Putamen (tissue), 1 donor: ENCODE measurements around the gene MAGEA2.
"Not testable (repeated sequence)": the region's sequence is repeated elsewhere in the genome, so short reads cannot be mapped to it uniquely, and the experiment has no call there.

Experiments used
- DNase-seq: peaks from one replicate; pipeline ENCODE4 v3.0.0-alpha.2; 2016; ENCODE audit warnings: low spot score

MAGEA2 gene

GRCh38 chrX:152753686-152754650 lies at the start of gene MAGEA2:
MAGEA2 (minus strand) TSS chrX:152753842; CDS start chrX:152751363, 2,479 bp downstream.
- DNase-seq, result not testable (repeated sequence)

- no peak for DNase-seq
Measured at GRCh38 chrX:152798945-152799344, 45.3 kb upstream of the MAGEA2 start.

DNA sequence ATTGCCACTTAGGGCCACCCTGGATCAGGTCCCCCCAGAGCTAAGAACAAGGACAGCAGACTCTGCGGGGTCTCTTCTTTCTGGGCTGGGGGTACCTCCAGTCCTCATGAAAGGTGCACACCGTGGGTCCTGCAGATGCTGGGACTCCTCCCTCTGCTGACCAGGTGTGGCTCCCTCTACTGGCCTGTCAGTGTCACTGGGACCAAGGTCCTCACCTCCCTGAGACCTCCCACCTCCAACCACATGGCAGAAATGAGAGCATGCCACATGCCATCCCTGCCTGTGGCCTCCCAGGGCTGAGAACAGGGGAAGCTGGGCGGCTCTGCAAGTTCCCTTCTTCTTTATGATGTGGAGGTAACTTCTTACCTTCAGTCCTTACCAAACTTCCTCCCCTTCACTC lies 33.4 kb upstream of the MAGEA2 start:
- not testable (repeated sequence) for DNase-seq

DNA sequence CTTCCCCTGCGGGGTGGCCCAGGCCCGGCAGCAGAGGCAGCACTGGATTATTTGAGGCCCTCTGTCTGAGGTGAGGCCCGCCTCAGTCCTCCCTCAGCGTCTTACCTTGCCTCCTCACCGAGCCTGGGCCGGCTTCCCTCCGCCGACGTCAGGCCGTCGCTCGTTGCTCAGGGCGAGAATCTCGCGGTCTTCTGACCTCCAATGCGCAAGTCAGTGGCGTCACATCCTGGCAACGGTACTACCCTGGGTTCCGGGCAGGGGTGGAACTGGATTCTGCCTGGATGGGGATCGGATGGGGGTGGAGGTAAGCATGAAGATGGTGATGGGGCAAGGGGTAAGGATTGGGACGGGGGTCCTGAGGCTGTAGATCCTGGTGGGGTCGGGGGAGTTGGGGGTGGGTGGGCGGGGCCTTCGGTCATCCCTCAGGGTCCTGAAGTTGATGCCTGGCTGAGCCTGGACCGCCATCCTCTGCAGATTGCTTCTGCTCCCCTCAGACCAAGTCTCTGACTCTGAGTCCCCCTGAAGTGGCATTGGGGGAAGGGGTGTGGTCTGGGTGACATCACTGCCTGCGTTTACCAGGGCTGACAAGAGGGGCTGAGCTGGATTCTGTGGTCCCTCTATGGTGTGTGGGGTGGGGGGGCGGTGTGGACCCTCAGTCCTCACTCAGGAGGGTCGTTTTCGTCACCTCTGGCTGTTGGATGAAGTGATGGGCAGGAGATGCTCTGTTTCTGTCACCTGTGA lies 16.1 kb upstream of the MAGEA2 start, which contains the start of gene MAGEA6:
MAGEA6 (minus strand) TSS at position 141 of the 741 bp plus-strand sequence. CDS start 2,039 bp downstream, outside the sequence.
- DNase-seq, result not testable (repeated sequence)

DNA sequence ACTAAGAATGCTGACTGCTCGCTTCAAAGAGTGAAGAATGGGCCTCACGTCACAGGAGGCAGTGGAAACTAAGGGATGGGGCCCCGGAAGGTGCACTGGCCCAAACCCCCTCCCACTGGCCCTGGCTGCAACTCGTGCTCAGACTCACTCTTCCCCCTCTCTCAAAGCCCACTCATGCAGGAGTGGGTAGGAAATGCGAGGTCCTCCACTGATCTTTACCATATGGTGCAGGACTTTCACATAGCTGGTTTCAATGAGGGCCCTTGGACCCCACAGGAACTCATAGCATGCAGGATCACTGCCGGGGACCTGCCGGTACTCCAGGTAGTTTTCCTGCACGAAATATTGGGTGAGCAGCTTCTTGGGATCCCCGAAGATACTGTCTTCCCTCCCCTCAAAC lies 12.9 kb upstream of the MAGEA2 start:
- not testable (repeated sequence) for DNase-seq

- DNase-seq, result not testable (repeated sequence)
Measured at GRCh38 chrX:152761582-152761981, 7.9 kb upstream of the MAGEA2 start.

DNA sequence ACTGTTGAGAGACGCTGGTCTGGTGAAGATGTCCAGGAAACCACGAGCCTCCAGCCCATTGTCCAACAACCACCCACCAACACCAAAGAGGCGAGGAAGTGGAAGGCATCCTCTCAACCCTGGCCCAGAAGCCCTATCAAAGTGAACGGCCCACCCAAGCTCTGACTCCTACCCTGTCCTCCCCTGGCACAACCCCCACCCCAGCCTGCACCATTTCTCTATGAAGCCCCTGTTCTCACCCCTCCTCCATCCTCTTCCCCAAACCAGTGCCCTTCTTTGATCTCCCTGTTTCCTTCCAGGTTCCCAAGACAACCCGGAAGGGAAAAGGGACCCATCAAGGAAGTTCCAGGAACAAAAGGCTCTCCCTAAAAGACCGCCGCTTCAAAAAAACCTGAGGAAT lies 5.9 kb upstream of the MAGEA2 start:
- not testable (repeated sequence) for DNase-seq

DNA sequence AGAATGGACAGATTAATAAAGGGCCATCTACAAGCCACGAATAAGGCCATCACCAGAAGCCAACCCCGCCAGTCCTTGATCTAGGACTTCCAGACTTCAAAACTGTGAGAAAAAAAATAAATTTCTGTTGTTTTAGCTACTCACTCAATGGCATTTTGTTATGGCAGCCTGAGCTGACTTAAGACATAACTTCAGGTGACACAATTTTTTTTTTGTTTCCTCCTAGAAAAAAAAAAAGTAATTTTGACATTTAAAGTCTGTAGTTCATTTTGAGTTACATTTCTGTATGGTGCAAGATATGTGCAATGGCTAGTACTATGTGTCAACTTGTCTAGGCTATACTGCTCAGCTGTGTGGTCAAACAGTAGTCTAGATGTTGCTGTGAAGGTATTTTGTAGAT lies 5.3 kb upstream of the MAGEA2 start, which contains the start of gene CSAG3:
CSAG3 (plus strand) TSS at position 301 of the 400 bp plus-strand sequence.
- DNase-seq, result not testable (repeated sequence)

DNA sequence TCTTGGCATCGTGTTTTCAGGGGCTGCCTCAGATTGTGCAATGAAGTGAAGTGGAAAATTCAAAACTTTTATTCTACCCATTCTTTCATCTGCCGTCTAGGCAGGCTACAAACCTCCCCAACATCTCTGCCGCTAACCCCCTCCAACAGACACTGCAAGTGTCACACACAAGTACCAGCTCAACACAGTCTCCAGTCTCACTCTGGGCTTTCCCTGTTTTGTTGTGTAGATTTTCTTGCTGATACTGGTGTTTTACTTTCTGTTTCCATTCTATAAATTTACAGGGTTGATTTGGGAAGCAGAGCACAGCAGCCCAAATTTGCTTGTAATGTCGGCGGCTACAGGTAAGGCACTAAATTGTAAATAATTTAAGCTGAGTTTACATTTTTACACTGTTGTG lies 1.2 kb upstream of the MAGEA2 start:
- not testable (repeated sequence) for DNase-seq

- DNase-seq, result no peak
Measured at GRCh38 chrX:152738560-152738959, 15.1 kb downstream of the MAGEA2 start.

DNA sequence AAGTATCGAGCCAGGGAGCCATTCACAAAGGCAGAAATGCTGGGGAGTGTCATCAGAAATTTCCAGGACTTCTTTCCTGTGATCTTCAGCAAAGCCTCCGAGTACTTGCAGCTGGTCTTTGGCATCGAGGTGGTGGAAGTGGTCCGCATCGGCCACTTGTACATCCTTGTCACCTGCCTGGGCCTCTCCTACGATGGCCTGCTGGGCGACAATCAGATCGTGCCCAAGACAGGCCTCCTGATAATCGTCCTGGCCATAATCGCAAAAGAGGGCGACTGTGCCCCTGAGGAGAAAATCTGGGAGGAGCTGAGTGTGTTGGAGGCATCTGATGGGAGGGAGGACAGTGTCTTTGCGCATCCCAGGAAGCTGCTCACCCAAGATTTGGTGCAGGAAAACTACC lies 17.1 kb downstream of the MAGEA2 start:
- DNase-seq, result not testable (repeated sequence)

GRCh38 chrX:152735860-152736511 lies 17.7 kb downstream of the MAGEA2 start:
- no peak for DNase-seq

DNA sequence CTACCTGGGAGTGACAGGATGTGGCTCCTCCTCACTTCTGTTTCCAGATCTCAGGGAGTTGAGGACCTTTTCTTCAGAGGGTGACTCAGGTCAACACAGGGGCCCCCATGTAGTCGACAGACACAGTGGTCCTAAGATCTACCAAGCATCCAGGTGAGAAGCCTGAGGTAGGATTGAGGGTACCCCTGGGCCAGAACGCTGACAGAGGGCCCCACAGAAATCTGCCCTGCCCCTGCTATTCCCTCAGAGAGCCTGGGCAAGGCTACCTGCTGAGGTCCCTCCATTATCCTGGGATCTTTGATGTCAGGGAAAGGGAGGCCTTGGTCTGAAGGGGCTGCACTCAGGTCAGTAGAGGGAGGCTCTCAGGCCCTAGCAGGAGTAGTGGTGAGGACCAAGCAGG lies 18.5 kb downstream of the MAGEA2 start:
- DNase-seq, result no peak

DNA sequence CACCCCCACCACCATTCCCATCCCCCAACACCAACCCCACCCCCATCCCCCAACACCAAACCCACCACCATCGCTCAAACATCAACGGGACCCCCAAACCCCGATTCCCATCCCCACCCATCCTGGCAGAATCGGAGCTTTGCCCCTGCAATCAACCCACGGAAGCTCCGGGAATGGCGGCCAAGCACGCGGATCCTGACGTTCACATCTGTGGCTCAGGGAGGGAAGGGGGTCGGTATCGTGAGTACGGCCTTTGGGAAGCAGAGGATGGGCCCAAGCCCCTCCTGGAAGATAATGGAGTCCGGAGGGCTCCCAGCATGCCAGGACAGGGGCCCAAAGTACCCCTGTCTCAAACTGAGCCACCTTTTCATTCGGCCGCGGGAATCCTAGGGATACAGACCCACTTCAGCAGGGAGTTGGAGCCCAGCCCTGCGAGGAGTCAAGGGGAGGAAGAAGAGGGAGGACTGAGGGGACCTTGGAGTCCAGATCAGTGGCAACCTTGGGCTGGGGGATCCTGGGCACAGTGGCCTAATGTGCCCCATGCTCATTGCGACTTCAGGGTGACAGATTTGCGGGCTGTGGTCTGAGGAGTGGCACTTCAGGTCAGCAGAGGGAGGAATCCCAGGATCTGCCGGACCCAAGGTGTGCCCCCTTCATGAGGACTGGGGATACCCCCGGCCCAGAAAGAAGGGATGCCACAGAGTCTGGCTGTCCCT lies 19.3 kb downstream of the MAGEA2 start:
- DNase-seq, result not testable (repeated sequence)

- DNase-seq, result no peak
Measured at GRCh38 chrX:152733261-152733975, 20.2 kb downstream of the MAGEA2 start, which contains the start of the genes CSAG1 and MAGEA12. CSAG1 (minus strand) TSS chrX:152733721; CDS start chrX:152732460, 1,261 bp downstream. MAGEA12 (plus strand) TSS chrX:152733757; CDS start chrX:152736162, 2,405 bp downstream.

- DNase-seq, result no peak
Measured at GRCh38 chrX:152725409-152725808, 28.2 kb downstream of the MAGEA2 start.

DNA sequence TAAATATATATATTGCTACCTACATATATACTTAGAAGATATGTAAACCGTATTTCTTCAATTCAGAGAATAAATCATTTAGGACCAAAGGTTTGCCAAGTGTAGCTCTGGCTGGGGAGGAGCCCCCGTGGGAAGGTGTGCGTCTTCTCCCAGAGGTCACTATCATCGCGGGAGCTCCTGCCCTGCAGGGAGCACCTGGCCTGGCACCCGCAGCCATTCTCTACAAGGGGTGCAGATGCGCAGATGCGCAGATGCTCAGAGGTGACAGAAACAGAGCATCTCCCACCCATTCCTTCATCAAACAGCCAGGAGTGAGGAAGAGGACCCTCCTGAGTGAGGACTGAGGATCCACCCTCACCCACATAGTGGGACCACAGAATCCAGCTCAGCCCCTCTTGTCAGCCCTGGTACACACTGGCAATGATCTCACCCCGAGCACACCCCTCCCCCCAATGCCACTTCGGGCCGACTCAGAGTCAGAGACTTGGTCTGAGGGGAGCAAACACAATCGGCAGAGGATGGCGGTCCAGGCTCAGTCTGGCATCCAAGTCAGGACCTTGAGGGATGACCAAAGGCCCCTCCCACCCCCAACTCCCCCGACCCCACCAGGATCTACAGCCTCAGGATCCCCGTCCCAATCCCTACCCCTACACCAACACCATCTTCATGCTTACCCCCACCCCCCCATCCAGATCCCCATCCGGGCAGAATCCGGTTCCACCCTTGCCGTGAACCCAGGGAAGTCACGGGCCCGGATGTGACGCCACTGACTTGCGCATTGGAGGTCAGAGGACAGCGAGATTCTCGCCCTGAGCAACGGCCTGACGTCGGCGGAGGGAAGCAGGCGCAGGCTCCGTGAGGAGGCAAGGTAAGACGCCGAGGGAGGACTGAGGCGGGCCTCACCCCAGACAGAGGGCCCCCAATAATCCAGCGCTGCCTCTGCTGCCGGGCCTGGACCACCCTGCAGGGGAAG lies 39.5 kb downstream of the MAGEA2 start, which contains the start of gene MAGEA2B:
MAGEA2B (plus strand) TSS at position 814 of the 973 bp plus-strand sequence. CDS start 2,479 bp downstream, outside the sequence.
- DNase-seq, result not testable (repeated sequence)

- not testable (repeated sequence) for DNase-seq
Measured at GRCh38 chrX:152713195-152713594, 40.4 kb downstream of the MAGEA2 start.

DNA sequence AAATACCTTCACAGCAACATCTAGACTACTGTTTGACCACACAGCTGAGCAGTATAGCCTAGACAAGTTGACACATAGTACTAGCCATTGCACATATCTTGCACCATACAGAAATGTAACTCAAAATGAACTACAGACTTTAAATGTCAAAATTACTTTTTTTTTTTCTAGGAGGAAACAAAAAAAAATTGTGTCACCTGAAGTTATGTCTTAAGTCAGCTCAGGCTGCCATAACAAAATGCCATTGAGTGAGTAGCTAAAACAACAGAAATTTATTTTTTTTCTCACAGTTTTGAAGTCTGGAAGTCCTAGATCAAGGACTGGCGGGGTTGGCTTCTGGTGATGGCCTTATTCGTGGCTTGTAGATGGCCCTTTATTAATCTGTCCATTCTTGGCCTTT lies 44.5 kb downstream of the MAGEA2 start, which contains the start of gene CSAG2:
CSAG2 (minus strand) TSS at position 101 of the 400 bp plus-strand sequence. CDS start 161 bp downstream, outside the sequence.
- DNase-seq, result not testable (repeated sequence)
